Transverse colon (tissue), 4 donors: ENCODE results near the gene INSYN2B.

ENCODE experiments used
- POLR2A ChIP-seq: fragments of 450-650 bp; IDR thresholded peaks from one replicate; pipeline ENCODE4 v1.6.1; 2016; ENCODE audit warnings: antibody characterized with exemption, mild to moderate bottlenecking, moderate library complexity
- POLR2AphosphoS5 ChIP-seq, 3 donors: sonication (generic); formaldehyde crosslinking; IDR thresholded peaks; one replicate each; pipeline ENCODE4 v1.6.1; 2016; ENCODE audit warnings: antibody characterized with exemption in 3 of 3
- TF ChIP-seq, protein P1 (sequence below), 5 experiments: fragments of 200-600 bp in 3 of 5; fragments of 450-650 bp in 2 of 5; sonication (generic) in 3 of 5; IDR thresholded peaks; 1 replicate in 2 of 5; 2 replicates in 3 of 5; pipeline ENCODE4 v1.5.1; 2016 to 2017; ENCODE audit warnings: antibody characterized with exemption in 5 of 5, inconsistent platforms in 3 of 5, mild to moderate bottlenecking in 2 of 5, moderate library complexity in 1 of 5

DNA sequence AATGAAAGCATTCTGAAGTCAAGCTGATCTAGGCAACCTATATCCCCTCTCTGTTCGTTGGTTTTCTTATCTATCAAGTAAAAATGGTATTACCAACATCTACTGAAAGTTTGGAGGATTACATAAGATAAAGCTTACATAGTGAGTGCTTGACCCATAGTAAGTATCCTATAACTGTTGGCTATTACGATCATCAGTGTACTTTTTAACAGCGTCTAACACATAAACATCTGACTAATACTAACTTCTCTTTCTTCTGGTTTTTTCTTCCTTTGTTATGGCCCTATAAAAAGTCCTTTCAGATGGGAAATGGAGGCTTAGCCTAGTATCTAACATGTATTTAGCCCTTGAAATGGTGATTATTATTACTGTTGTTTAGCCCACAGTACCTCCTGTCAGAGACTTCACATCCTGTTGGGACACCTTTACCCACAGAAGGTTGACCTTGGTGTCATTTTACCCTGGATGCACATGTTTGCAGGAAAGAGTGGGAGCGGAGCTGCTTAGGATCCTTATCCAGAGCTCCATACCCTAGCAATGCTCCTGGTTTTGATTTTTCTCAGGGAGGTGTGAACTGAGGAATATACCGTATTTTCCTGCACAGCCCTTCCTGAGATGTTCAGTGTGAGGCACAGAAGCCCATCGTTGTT lies 6.0 kb downstream of the INSYN2B start:
- no peak for TF ChIP-seq POLR2AphosphoS5 (IDR thresholded peaks at IDR 0.05)
- no peak for TF ChIP-seq POLR2A
- TF ChIP-seq, protein P1, sequence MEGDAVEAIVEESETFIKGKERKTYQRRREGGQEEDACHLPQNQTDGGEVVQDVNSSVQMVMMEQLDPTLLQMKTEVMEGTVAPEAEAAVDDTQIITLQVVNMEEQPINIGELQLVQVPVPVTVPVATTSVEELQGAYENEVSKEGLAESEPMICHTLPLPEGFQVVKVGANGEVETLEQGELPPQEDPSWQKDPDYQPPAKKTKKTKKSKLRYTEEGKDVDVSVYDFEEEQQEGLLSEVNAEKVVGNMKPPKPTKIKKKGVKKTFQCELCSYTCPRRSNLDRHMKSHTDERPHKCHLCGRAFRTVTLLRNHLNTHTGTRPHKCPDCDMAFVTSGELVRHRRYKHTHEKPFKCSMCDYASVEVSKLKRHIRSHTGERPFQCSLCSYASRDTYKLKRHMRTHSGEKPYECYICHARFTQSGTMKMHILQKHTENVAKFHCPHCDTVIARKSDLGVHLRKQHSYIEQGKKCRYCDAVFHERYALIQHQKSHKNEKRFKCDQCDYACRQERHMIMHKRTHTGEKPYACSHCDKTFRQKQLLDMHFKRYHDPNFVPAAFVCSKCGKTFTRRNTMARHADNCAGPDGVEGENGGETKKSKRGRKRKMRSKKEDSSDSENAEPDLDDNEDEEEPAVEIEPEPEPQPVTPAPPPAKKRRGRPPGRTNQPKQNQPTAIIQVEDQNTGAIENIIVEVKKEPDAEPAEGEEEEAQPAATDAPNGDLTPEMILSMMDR (IDR thresholded peaks at IDR 0.05) = no peak
